ENCODE results near the gene PTPRK. TPM values are rescaled to one million over a fixed set of nuclear protein-coding genes. Genes with fewer than 3 reads are reported as not detected.
"Not testable (repeated sequence)": the region's sequence is repeated elsewhere in the genome, so short reads cannot be mapped to it uniquely, and the experiment has no call there.

PTPRK gene
- total RNA-seq, 2 donors from 2014 or later, result 33.7 to 36.0 TPM

DNA sequence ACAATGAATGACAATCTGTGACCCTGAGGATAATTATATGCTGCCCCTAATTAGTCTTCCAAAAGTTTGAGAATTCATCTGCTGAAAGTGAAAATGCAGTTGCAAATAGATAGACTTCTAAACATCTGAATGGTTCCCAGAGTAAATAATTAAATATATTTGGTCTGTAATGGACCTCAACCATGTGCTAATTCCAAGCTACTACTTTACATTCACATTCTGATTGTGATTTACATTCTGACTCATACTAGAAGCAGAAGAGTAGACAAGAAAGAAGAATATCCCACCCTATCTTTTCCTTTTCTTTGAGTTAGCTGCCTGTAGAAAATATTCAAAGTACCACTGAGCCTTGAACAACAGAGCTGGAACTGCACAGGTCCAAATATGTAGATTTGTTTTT is 80.8 kb downstream of the PTPRK start:
- ATAC-seq (ENCODE audit: insufficient number of reproducible peaks, low FRiP score, low read depth), result no peak
- no peak for DNase-seq (ENCODE audit: low spot score)

DNA sequence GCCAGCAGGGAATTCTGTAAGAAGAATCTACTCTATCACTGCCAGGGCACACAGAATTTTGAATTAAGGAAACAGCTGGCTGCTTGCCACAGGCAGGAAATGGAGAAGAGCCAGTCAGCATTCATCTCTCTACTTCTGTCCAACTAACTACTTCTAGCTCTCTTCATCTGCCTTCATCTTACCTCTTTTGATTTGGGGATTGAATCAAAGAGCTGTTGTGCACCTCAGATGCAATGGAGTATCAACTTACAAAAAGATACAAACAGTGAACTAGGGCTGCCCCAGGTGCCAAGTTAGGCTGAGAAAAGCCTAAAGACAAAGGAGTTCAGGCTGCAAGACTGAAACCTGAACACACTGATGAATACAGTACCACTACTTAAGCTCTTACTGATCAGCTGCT is 82.0 kb downstream of the PTPRK start:
- Histone ChIP-seq H3K4me1 (ENCODE audit: control insufficient read depth in 1 of 2, low read depth in 2 of 2) (peaks cover 8 to 15% of the 10 kb centered on the region in 2 donors), H3K9me3 (no peaks in the 10 kb centered on the region), H3K4me3 (no peak overlapping the region), H3K36me3 (no peaks in the 10 kb centered on the region), H3K27me3 (replicated peaks; ENCODE audit: insufficient read depth) (no peaks in the 10 kb centered on the region), H3K27ac (no peak overlapping the region)
- no peak for DNase-seq (ENCODE audit: low spot score)
- TF ChIP-seq, protein P1, sequence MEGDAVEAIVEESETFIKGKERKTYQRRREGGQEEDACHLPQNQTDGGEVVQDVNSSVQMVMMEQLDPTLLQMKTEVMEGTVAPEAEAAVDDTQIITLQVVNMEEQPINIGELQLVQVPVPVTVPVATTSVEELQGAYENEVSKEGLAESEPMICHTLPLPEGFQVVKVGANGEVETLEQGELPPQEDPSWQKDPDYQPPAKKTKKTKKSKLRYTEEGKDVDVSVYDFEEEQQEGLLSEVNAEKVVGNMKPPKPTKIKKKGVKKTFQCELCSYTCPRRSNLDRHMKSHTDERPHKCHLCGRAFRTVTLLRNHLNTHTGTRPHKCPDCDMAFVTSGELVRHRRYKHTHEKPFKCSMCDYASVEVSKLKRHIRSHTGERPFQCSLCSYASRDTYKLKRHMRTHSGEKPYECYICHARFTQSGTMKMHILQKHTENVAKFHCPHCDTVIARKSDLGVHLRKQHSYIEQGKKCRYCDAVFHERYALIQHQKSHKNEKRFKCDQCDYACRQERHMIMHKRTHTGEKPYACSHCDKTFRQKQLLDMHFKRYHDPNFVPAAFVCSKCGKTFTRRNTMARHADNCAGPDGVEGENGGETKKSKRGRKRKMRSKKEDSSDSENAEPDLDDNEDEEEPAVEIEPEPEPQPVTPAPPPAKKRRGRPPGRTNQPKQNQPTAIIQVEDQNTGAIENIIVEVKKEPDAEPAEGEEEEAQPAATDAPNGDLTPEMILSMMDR (IDR thresholded peaks at IDR 0.05), result no peak
- no peak for ATAC-seq (ENCODE audit: insufficient number of reproducible peaks, low FRiP score, low read depth)

More for the DNA sequence above, 80.8 kb downstream of the PTPRK start:
- no peak overlapping the region for H3K4me3 ChIP-seq
- no peaks in the 10 kb centered on the region for H3K36me3 ChIP-seq
- peaks cover 3 to 20% of the 10 kb centered on the region in 2 donors for H3K4me1 ChIP-seq (ENCODE audit: control insufficient read depth in 1 of 2, low read depth in 2 of 2)
- TF ChIP-seq, protein P1 (IDR thresholded peaks at IDR 0.05), result no peak
- H3K27ac ChIP-seq, result no peak overlapping the region
- no peaks in the 10 kb centered on the region for H3K9me3 ChIP-seq
- no peaks in the 10 kb centered on the region for H3K27me3 ChIP-seq (replicated peaks; ENCODE audit: insufficient read depth)

DNA sequence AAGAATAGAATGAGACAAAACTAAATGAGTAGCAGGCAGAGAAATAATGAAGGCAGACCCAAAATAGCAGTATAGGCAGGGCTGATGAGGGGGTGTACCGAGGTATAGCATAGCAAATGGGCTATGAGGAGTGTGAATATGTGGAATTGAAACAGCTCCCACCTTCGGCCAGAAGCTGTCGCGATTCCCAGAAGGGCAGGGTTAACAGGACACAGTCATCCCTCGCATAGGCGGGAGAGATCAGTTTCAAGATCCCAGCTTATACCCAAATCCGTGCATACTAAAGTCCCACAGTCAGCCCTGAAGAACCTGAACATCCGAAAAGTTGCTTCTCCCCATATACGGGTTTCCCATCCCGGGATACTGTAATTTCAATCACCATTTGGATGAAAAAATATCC is 82.7 kb downstream of the PTPRK start:
- H3K9me3 ChIP-seq, result no peaks in the 10 kb centered on the region
- TF ChIP-seq, protein P1 (IDR thresholded peaks at IDR 0.05), result no peak
- no peak for DNase-seq (ENCODE audit: low spot score)
- ATAC-seq (ENCODE audit: insufficient number of reproducible peaks, low FRiP score, low read depth), result no peak
- H3K4me1 ChIP-seq (ENCODE audit: control insufficient read depth in 1 of 2, low read depth in 2 of 2), result peaks cover 5 to 8% of the 10 kb centered on the region in 2 donors
- no peak overlapping the region for H3K4me3 ChIP-seq
- no peak overlapping the region for H3K27ac ChIP-seq
- H3K27me3 ChIP-seq (replicated peaks; ENCODE audit: insufficient read depth), result no peaks in the 10 kb centered on the region
- no peaks in the 10 kb centered on the region for H3K36me3 ChIP-seq

DNA sequence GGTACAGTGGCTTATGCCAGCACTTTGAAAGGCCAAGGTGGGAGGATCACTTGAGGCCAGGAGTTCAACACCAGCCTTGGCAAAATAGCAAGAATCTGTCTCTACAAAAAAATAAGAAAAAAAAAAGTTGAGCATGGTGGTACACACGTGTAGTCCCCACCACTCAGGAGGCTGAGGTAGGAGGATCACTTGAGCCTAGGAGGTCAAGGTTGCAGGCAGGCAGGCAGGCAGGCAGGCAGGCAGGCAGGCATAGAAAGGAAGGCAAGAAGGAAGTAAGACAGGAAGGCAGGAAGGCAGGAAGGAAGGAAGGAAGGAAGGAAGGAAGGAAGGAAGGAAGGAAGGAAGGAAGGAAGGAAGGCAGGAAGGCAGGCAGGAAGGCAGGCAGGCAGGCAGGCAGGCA is 85.6 kb downstream of the PTPRK start:
- H3K9me3 ChIP-seq; ATAC-seq (ENCODE audit: insufficient number of reproducible peaks, low FRiP score, low read depth): not testable (repeated sequence)

DNA sequence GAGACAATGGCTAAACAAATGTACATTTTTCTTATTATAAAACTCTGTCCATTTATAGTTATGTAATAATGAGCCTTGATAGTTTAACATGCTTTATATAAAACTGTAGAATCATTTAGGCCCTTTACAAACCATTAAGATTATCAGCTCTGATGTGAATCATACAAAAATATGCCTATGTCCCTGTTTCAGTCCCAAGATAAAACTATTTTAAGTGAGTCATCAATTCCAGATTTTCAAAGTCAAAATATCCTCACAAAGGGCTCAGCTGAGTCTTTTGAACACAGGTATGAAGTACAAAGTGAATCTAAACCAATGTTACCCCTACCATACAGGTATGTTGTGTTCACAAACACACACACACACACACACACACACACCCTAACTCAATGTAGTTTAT is 88.0 kb downstream of the PTPRK start:
- Histone ChIP-seq H3K9me3 (no peaks in the 10 kb centered on the region), H3K27me3 (replicated peaks; ENCODE audit: insufficient read depth) (no peaks in the 10 kb centered on the region), H3K4me1 (ENCODE audit: control insufficient read depth in 1 of 2, low read depth in 2 of 2) (peaks cover 5 to 16% of the 10 kb centered on the region in 2 donors), H3K4me3 (no peak overlapping the region), H3K36me3 (no peaks in the 10 kb centered on the region), H3K27ac (no peak overlapping the region)
- TF ChIP-seq, protein P1 (IDR thresholded peaks at IDR 0.05), result no peak
- ATAC-seq (ENCODE audit: insufficient number of reproducible peaks, low FRiP score, low read depth), result no peak
- DNase-seq (ENCODE audit: low spot score), result no peak

More for the DNA sequence above, 85.6 kb downstream of the PTPRK start:
- H3K4me1 ChIP-seq (ENCODE audit: control insufficient read depth in 1 of 2, low read depth in 2 of 2), result peaks cover 5 to 13% of the 10 kb centered on the region in 2 donors
- H3K36me3 ChIP-seq; H3K27me3 ChIP-seq (replicated peaks; ENCODE audit: insufficient read depth); H3K4me3 ChIP-seq; DNase-seq (ENCODE audit: low spot score): not testable (repeated sequence)
- H3K27ac ChIP-seq, result peak overlapping the region in 1 of 2 donors; percentile 42

DNA sequence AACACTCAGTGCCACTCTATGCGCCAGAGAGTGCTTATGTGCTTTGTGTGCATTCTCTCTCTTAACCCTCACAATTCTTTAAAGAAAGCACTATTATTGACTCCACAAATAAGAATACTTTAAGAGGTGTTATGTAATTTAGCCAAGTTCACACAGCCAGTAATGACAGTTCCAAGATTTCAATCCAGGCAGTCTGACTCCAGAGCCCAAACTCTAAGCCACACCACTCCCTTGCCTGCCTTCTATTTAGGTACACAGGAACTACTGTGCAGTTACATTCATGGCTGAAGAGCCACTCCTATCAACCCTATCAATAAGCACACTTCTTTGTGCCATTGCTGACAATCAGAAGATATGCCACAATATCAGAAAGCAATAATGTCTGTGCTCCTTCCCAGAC is 93.3 kb downstream of the PTPRK start:
- Histone ChIP-seq H3K36me3 (no peaks in the 10 kb centered on the region), H3K4me1 (ENCODE audit: control insufficient read depth in 1 of 2, low read depth in 2 of 2) (peaks cover 20 to 33% of the 10 kb centered on the region in 2 donors), H3K4me3 (no peak overlapping the region), H3K9me3 (no peaks in the 10 kb centered on the region), H3K27ac (no peak overlapping the region), H3K27me3 (replicated peaks; ENCODE audit: insufficient read depth) (no peaks in the 10 kb centered on the region)
- DNase-seq (ENCODE audit: low spot score) (no peak), ATAC-seq (ENCODE audit: insufficient number of reproducible peaks, low FRiP score, low read depth) (no peak)
- TF ChIP-seq, protein P1 (IDR thresholded peaks at IDR 0.05), result no peak

Data from thoracic aorta (tissue), 2 donors.